BJ (cell line): ENCODE results near the gene EFCAB7. TPM values are rescaled to one million over a fixed set of nuclear protein-coding genes. Genes with fewer than 3 reads are reported as not detected.

Experiments
- CTCF ChIA-PET: fragments of 350-600 bp; formaldehyde crosslinking; extraction: SDS; loops from one replicate; lab custom pipeline; 2021; ENCODE audit warnings: antibody characterized with exemption, inconsistent platforms; lab: Yijun Ruan, JAX
- POLR2A ChIA-PET: fragments of 300-600 bp; sonication (Branson Sonifier 250); formaldehyde crosslinking; extraction: SDS; loops from one replicate; lab custom pipeline; 2021; ENCODE audit warnings: antibody characterized with exemption; lab: Charles Lee
- DNase-seq: peaks from one replicate; pipeline ENCODE4 v3.0.0-alpha.2; 2011; ENCODE audit warnings: low read depth
- H3K27me3 ChIP-seq: 2 replicates; pipeline ENCODE4 v1.6.0; 2011; ENCODE audit warnings: low read length; ENCODE audit not compliant: control insufficient read depth, insufficient read depth
- H3K36me3 ChIP-seq: 2 replicates; pipeline ENCODE4 v1.5.1; 2011; ENCODE audit warnings: low read length; ENCODE audit not compliant: control insufficient read depth, insufficient read depth
- H3K4me3 ChIP-seq: 2 replicates; pipeline ENCODE4 v1.5.1; 2011; ENCODE audit warnings: low read depth, mild to moderate bottlenecking, control low read depth, low read length
- polyA plus RNA-seq: library from polyadenylated mRNA; depleted of rRNA; stranded (reverse); fragments of >200 nt; gene quantifications from 2 replicates; pipeline ENCODE4 v1.2.3, GENCODE V29; 2011
- TF ChIP-seq, protein P1 (sequence below): IDR thresholded peaks from 2 replicates; pipeline ENCODE4 v1.5.1; 2011; ENCODE audit warnings: low read depth, mild to moderate bottlenecking, control low read depth, inconsistent platforms, low read length, moderate library complexity; ENCODE audit not compliant: insufficient read depth

The EFCAB7 gene
- polyA plus RNA-seq, 1 experiment = 0.98 TPM

DNA sequence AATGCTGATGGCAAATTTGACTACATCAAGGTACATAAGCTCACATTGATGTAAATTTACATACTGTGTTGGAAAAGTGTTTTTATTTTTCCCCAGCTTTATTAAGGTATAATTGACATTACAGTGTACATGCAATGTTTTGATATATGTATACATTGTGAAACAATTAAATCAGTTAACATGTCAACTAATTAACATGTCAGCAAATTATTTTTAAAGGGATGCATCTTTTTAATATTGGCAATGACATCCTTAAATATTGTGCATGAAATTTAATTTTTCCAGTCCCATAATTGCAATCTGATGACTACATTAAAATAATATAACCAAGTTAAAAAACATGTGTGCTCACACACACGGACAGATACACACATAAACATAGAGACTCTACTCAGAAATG is 9.4 kb downstream of the EFCAB7 start:
- no peaks in the 10 kb centered on the region for H3K36me3 ChIP-seq
- ChIA-PET POLR2A (no interaction called here), CTCF (interaction anchor here (1.0 kb wide), 1 partner anchor 11 kb away, joined by 3 read pairs; no protein-coding TSS in a partner anchor)
- TF ChIP-seq, protein P1, sequence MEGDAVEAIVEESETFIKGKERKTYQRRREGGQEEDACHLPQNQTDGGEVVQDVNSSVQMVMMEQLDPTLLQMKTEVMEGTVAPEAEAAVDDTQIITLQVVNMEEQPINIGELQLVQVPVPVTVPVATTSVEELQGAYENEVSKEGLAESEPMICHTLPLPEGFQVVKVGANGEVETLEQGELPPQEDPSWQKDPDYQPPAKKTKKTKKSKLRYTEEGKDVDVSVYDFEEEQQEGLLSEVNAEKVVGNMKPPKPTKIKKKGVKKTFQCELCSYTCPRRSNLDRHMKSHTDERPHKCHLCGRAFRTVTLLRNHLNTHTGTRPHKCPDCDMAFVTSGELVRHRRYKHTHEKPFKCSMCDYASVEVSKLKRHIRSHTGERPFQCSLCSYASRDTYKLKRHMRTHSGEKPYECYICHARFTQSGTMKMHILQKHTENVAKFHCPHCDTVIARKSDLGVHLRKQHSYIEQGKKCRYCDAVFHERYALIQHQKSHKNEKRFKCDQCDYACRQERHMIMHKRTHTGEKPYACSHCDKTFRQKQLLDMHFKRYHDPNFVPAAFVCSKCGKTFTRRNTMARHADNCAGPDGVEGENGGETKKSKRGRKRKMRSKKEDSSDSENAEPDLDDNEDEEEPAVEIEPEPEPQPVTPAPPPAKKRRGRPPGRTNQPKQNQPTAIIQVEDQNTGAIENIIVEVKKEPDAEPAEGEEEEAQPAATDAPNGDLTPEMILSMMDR = no peak
- DNase-seq = no peak
- no peaks in the 10 kb centered on the region for H3K27me3 ChIP-seq
- no peak overlapping the region for H3K4me3 ChIP-seq

DNA sequence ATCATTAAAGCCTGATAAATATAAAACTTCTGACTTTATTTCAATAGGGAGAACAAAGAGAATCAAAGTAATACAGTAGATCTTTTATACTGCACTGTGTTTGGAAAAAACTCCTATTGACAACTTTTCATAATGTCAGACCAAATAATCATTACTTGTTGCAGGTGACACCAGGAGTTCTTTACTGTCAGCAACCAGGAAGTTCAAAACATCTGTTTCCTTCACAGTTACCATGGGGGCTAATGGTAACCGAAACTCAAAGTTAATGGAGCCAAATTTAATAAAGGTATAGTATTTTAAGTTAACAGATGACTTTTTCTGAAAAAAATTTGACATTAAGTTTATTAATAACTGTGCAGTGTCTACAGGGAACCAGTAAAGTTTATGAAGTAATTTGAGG is 10.6 kb downstream of the EFCAB7 start:
- TF ChIP-seq, protein P1 = no peak
- ChIA-PET CTCF (no interaction called here), POLR2A (no interaction called here)
- no peaks in the 10 kb centered on the region for H3K36me3 ChIP-seq
- no peak overlapping the region for H3K4me3 ChIP-seq
- H3K27me3 ChIP-seq = no peaks in the 10 kb centered on the region
- DNase-seq = no peak

DNA sequence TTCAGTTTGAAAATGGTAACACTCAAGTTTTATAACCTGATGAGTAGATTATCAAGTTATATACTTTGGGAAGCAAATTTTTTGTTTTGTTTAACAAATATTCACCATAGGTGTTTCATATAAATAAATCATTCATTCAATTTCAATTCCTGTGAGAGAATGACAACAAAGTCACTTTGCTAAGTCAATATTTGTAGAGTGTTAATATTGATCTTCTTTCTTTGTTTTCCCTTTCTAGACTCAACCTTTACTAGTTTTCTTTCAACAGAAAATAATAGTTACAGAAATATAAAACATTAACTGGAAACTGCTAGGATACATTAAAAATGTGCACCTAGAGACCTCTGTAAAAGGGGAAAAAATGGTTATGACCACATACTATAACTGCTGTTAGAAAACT is 11.1 kb downstream of the EFCAB7 start:
- H3K4me3 ChIP-seq = no peak overlapping the region
- H3K27me3 ChIP-seq = no peaks in the 10 kb centered on the region
- TF ChIP-seq, protein P1 = no peak
- CTCF ChIA-PET = no interaction called here
- POLR2A ChIA-PET = no interaction called here
- no peaks in the 10 kb centered on the region for H3K36me3 ChIP-seq
- DNase-seq = no peak

DNA sequence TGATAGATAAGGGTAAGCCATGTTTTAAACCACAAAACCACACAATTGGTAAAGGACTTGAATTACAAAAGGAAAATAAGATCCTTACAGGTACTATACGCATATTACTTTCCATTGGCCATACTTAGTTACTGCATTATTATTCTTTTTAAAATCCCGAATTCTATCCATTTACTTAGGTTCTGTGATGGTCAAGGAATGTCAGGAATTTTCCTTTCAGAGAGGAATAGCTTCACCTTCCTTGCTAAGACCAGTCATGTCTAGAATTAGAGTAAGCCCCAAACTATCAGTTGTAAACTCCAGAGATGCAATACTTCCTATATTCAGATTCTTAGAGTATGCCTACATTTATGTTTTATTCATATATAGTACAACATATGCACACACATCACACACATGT is 13.7 kb downstream of the EFCAB7 start:
- TF ChIP-seq, protein P1 = no peak
- DNase-seq = no peak
- H3K36me3 ChIP-seq = no peaks in the 10 kb centered on the region
- POLR2A ChIA-PET = no interaction called here
- no peaks in the 10 kb centered on the region for H3K27me3 ChIP-seq
- H3K4me3 ChIP-seq = no peak overlapping the region
- CTCF ChIA-PET = interaction anchor here (0.7 to 1.1 kb wide), 4 partner anchors 9 to 210 kb away, joined by 3 to 5 read pairs (median 3); no protein-coding TSS in a partner anchor

DNA sequence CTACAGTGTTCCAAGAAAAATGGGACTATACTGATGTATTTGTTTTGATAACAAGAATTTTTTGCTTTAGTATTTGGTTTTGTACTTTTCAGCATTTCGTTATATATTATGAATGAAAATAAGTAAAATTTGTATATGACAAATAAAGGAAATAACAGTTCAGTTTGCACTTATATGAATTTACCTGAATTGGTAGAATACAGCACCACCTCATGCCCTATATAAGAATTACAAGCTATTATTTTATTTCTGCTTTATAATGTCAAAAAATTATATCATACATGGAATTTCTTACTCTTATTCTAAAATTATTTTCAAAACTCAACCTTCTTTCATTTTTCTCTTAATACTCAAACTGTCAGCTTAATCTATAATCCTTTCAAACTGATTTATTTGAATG is 14.6 kb downstream of the EFCAB7 start:
- TF ChIP-seq, protein P1 = peak; percentile 30; the same call in 1 of the 2 replicates
- Histone ChIP-seq H3K36me3 (no peaks in the 10 kb centered on the region), H3K27me3 (no peaks in the 10 kb centered on the region), H3K4me3 (no peak overlapping the region)
- no peak for DNase-seq
- CTCF ChIA-PET = interaction anchor here (0.6 to 1.7 kb wide), 8 partner anchors 10 to 696 kb away, joined by 3 to 5 read pairs (median 3); no protein-coding TSS in a partner anchor
- POLR2A ChIA-PET = no interaction called here
